ES-I3 (cell line): ENCODE results near the gene UNC93B1.

Experiments
- H3K36me3 ChIP-seq: 2 replicates; pipeline ENCODE4 v1.6.1; 2013; ENCODE audit warnings: mild to moderate bottlenecking, low read length, control low read depth, moderate library complexity; ENCODE audit not compliant: insufficient read depth
- H3K4me1 ChIP-seq: 2 replicates; pipeline ENCODE4 v1.6.1; 2013; ENCODE audit warnings: mild to moderate bottlenecking, control low read depth, low read length; ENCODE audit not compliant: insufficient read depth
- H3K9ac ChIP-seq: 2 replicates; pipeline ENCODE4 v1.6.1; 2013; ENCODE audit warnings: low read depth, mild to moderate bottlenecking, low read length, moderate library complexity
- H3K9me3 ChIP-seq: 2 replicates; pipeline ENCODE4 v1.6.1; 2013; ENCODE audit warnings: mild to moderate bottlenecking, low read length, moderate library complexity; ENCODE audit not compliant: control insufficient read depth, insufficient read depth

The UNC93B1 gene, protein sequence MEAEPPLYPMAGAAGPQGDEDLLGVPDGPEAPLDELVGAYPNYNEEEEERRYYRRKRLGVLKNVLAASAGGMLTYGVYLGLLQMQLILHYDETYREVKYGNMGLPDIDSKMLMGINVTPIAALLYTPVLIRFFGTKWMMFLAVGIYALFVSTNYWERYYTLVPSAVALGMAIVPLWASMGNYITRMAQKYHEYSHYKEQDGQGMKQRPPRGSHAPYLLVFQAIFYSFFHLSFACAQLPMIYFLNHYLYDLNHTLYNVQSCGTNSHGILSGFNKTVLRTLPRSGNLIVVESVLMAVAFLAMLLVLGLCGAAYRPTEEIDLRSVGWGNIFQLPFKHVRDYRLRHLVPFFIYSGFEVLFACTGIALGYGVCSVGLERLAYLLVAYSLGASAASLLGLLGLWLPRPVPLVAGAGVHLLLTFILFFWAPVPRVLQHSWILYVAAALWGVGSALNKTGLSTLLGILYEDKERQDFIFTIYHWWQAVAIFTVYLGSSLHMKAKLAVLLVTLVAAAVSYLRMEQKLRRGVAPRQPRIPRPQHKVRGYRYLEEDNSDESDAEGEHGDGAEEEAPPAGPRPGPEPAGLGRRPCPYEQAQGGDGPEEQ

DNA sequence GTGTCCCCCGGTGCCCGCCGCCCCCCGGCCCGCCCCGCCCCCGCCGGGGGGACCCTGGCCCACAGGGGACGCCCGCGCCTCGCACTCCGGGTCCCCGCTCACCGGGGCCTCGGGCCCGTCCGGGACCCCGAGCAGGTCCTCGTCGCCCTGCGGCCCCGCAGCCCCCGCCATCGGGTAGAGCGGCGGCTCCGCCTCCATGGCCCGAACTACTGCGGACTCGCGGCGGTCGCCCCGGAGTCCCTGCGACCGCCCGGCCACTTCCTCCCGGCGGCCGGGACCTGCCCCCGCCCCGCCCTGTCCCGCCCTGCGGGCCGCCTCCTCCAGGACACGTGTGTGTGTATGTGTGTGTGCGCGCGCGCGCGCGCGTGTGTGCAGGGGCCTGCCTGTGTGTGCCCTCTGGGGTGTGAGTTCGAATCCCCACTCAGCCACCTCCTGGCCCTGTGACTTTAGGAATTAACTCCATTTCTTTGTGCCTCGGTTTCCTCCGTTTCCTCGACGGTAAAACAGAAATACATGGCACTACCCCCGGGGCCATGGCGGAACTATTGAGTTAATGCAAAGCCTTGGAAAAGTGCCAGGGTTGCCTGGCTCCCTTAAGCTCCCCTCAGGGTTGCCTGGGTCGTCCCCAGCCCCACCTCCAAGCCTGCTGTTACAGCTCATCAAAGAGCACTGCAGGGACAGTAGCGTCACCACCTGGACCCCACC, at the start of gene UNC93B1:
UNC93B1 (minus strand) TSS at position 252 of the 705 bp plus-strand sequence; CDS start at position 198, 54 bp downstream.
- Histone ChIP-seq H3K36me3 (no peaks in the 10 kb centered on the region), H3K9ac (peak within 1 kb of the TSS; percentile 49), H3K4me1 (peaks cover 9% of the 10 kb centered on the region; the same call in 1 of the 2 replicates), H3K9me3 (no peaks in the 10 kb centered on the region)

DNA sequence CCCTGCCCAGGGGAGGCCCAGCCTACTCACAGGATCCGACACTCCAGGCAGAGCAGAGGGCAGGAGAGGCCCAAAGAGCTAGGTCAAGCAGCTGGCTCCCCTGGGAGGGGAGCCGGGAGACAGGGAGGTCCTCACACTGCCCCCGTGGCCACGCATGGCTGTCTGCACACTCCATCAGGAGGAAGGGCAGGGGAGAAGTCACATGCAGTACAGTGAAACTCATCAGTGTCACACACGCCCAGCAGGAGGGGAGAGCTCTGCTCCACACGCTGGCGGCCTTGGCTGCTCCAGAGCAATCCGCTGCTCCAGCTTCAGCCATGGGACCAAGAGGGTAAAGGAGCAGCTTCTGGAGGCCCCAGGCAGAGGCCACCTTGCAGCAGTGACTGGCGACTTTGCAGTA, 49.2 kb upstream of the UNC93B1 start:
- Histone ChIP-seq H3K9me3 (no peaks in the 10 kb centered on the region), H3K9ac (no peak overlapping the region), H3K4me1 (no peaks in the 10 kb centered on the region), H3K36me3 (no peaks in the 10 kb centered on the region; the same call in none of the 2 replicates)

- no peak overlapping the region for H3K9ac ChIP-seq
- no peaks in the 10 kb centered on the region for H3K9me3 ChIP-seq
- no peaks in the 10 kb centered on the region; the same call in none of the 2 replicates for H3K36me3 ChIP-seq
- no peaks in the 10 kb centered on the region for H3K4me1 ChIP-seq
Measured at GRCh38 chr11:68052137-68052873, 48.4 kb upstream of the UNC93B1 start.

- Histone ChIP-seq H3K4me1 (no peaks in the 10 kb centered on the region), H3K9ac (no peak overlapping the region), H3K36me3 (no peaks in the 10 kb centered on the region; the same call in none of the 2 replicates), H3K9me3 (no peaks in the 10 kb centered on the region)
Measured at GRCh38 chr11:68051191-68052136, 47.6 kb upstream of the UNC93B1 start.

GRCh38 chr11:68050371-68050841, 46.5 kb upstream of the UNC93B1 start:
- H3K9ac ChIP-seq, result no peak overlapping the region
- no peaks in the 10 kb centered on the region; the same call in none of the 2 replicates for H3K36me3 ChIP-seq
- no peaks in the 10 kb centered on the region for H3K9me3 ChIP-seq
- no peaks in the 10 kb centered on the region for H3K4me1 ChIP-seq

DNA sequence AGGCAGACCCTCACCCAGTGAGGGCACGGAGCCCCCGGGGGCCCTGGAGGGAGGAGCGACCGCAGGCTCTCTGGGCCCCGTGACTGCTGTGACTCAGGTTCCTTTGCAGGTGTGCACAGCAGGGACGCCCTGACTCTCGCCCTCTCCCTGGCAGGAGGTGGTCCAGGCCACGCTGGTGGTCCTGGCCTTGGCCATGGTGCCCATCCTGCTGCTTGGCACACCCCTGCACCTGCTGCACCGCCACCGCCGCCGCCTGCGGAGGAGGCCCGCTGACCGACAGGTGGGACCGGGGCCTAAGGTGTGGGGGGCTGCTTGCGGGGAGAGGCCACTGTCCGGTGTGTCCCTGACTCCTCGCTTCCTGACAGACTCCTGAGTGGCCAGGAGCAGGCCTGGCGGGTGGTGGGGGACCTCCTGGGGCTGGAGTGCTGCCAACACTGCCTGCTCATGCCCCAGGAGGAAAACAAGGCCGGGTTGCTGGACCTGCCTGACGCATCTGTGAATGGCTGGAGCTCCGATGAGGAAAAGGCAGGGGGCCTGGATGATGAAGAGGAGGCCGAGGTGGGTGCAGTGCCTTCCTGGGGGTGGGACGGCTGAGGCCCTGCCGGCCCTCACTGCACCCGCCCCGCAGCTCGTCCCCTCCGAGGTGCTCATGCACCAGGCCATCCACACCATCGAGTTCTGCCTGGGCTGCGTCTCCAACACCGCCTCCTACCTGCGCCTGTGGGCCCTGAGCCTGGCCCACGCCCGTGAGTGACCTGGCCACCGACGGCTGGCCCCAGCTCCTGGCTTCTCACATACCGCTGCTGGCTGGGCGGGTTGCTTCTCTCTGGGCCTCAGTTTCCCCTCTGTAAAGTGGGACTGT, 45.8 kb upstream of the UNC93B1 start:
- Histone ChIP-seq H3K36me3 (no peaks in the 10 kb centered on the region; the same call in none of the 2 replicates), H3K9me3 (no peaks in the 10 kb centered on the region), H3K4me1 (no peaks in the 10 kb centered on the region), H3K9ac (no peak overlapping the region)

DNA sequence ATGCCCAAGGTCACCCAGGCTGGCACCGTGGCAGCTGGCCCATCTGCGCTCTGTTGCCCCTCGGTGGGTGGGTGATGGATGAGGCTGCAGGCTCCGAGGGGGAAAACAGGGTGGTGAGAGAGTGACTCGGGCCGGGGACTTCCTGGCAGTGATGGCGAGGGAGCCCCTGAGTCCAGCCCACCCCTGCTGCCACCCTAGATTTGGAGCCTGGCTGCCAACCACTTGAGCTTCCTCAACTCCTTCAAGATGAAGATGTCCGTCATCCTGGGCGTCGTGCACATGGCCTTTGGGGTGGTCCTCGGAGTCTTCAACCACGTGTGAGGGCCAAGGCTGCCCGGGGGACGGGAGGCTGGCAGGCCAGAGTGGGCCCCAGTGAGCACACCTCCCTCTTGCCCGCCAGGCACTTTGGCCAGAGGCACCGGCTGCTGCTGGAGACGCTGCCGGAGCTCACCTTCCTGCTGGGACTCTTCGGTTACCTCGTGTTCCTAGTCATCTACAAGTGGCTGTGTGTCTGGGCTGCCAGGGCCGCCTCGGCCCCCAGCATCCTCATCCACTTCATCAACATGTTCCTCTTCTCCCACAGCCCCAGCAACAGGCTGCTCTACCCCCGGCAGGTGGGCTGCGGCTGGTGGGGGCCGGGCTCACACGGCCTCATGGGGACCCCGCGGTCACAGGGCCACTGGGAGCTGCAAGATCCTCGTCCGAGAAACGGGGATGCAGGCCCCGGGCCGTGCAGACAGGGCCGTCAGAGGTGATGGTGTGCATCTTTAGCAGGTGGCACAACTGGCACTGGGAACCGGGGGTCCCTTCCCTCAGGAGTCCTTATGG, 45.0 kb upstream of the UNC93B1 start:
- Histone ChIP-seq H3K9me3 (no peaks in the 10 kb centered on the region), H3K4me1 (peaks cover 3% of the 10 kb centered on the region; the same call in 1 of the 2 replicates), H3K36me3 (no peaks in the 10 kb centered on the region; the same call in none of the 2 replicates), H3K9ac (no peak overlapping the region)

GRCh38 chr11:68047437-68048290, 43.8 kb upstream of the UNC93B1 start:
- no peak overlapping the region for H3K9ac ChIP-seq
- H3K4me1 ChIP-seq, result peaks cover 3% of the 10 kb centered on the region; the same call in 1 of the 2 replicates
- H3K9me3 ChIP-seq, result no peaks in the 10 kb centered on the region
- H3K36me3 ChIP-seq, result no peaks in the 10 kb centered on the region; the same call in none of the 2 replicates

DNA sequence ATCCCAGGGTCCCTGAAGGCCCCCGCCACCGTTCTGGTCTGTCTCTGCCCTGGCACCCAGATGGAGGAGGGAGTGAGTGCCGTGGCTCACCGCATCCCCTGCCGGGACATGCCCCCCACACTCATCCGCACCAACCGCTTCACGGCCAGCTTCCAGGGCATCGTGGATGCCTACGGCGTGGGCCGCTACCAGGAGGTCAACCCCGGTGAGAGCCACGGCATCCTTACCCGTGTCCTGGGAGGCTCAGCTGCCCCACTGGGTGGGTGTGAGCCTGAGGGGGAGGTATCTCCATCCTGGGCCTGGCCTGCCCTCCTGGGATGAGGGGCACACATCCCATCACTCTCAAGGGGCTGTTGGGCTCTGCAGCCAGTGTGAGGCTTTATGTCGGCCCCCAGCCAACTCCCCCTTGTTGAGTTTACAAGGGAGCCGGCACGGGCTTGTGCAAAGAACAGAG, 41.0 kb upstream of the UNC93B1 start:
- peaks cover 13% of the 10 kb centered on the region; the same call in 1 of the 2 replicates for H3K4me1 ChIP-seq
- H3K9ac ChIP-seq, result no peak overlapping the region
- H3K36me3 ChIP-seq, result no peaks in the 10 kb centered on the region
- no peaks in the 10 kb centered on the region for H3K9me3 ChIP-seq

DNA sequence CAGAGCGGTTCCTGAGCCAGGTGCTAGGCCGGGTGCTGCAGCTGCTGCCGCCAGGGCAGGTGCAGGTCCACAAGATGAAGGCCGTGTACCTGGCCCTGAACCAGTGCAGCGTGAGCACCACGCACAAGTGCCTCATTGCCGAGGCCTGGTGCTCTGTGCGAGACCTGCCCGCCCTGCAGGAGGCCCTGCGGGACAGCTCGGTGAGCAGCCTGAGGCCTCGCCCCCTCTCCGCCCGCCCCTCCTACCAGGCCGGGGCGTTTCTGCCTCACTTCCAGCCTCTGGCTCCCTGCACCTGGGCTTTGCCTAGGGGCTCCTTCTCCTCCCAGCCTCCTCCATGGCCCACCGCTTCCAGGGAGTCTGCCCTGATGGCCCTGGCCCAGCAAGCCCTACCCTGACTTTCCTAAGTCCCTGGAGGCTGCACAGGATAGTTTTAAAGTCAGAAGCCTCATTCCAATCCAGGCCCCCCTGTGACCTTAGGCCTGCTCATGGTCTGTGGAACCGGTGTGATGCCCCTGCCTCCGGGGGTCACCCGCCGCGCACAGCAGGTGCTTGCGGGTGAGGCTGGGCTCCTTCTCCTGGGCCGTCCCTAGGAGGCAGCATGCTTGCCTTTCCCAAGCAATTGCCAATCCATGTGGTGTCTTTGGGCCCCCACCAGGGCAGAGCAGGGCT, 40.4 kb upstream of the UNC93B1 start:
- Histone ChIP-seq H3K9me3 (no peaks in the 10 kb centered on the region), H3K36me3 (no peaks in the 10 kb centered on the region), H3K9ac (no peak overlapping the region), H3K4me1 (peaks cover 15% of the 10 kb centered on the region; the same call in 1 of the 2 replicates)
